ENCODE measurements around the gene RNASE9. TPM values are rescaled to one million over a fixed set of nuclear protein-coding genes. Genes with fewer than 3 reads are reported as not detected.
"Not testable (repeated sequence)": the region's sequence is repeated elsewhere in the genome, so short reads cannot be mapped to it uniquely, and the experiment has no call there.

The RNASE9 gene
- total RNA-seq, 1 donor from 2014 or later = not detected

- Mint-ChIP-seq H3K4me1 (ENCODE audit: unreplicated experiment) (no peaks in the 10 kb centered on the region), H3K36me3 (no peaks in the 10 kb centered on the region), H3K27ac (no peak overlapping the region), H3K4me3 (no peak overlapping the region), H3K9me3 (no peaks in the 10 kb centered on the region), H3K27me3 (no peaks in the 10 kb centered on the region)
- TF ChIP-seq, protein P1, sequence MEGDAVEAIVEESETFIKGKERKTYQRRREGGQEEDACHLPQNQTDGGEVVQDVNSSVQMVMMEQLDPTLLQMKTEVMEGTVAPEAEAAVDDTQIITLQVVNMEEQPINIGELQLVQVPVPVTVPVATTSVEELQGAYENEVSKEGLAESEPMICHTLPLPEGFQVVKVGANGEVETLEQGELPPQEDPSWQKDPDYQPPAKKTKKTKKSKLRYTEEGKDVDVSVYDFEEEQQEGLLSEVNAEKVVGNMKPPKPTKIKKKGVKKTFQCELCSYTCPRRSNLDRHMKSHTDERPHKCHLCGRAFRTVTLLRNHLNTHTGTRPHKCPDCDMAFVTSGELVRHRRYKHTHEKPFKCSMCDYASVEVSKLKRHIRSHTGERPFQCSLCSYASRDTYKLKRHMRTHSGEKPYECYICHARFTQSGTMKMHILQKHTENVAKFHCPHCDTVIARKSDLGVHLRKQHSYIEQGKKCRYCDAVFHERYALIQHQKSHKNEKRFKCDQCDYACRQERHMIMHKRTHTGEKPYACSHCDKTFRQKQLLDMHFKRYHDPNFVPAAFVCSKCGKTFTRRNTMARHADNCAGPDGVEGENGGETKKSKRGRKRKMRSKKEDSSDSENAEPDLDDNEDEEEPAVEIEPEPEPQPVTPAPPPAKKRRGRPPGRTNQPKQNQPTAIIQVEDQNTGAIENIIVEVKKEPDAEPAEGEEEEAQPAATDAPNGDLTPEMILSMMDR (conservative IDR thresholded peaks at IDR 0.05) = no peak
- DNase-seq (ENCODE audit: extremely low spot score, unreplicated experiment) = no peak
Observed at GRCh38 chr14:20569066-20569465, 8.2 kb upstream of the RNASE9 start.

DNA sequence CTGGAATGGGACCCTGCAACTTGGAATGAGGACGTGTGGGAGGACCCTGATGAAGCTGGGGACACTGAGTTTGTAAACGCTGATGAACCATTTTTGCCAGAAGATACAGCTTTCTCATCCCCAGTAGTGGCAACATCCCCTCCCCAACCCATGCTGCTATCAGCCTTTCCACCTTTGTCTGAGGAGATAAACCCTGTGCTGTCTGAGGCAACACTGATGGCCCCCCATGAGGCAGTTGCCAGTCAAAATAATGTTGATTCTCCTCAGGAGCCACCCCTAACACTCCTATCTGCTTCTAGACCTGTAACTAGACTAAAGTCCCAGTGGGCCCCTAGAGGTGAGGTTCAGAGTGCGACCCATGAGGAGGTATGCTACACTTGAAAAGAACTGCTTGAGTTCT lies 7.5 kb upstream of the RNASE9 start:
- Mint-ChIP-seq H3K27ac (no peak overlapping the region), H3K4me1 (ENCODE audit: unreplicated experiment) (no peaks in the 10 kb centered on the region), H3K4me3 (no peak overlapping the region), H3K27me3 (no peaks in the 10 kb centered on the region), H3K36me3 (no peaks in the 10 kb centered on the region), H3K9me3 (no peaks in the 10 kb centered on the region)
- DNase-seq (ENCODE audit: extremely low spot score, unreplicated experiment) = no peak
- TF ChIP-seq, protein P1 (conservative IDR thresholded peaks at IDR 0.05) = no peak

DNA sequence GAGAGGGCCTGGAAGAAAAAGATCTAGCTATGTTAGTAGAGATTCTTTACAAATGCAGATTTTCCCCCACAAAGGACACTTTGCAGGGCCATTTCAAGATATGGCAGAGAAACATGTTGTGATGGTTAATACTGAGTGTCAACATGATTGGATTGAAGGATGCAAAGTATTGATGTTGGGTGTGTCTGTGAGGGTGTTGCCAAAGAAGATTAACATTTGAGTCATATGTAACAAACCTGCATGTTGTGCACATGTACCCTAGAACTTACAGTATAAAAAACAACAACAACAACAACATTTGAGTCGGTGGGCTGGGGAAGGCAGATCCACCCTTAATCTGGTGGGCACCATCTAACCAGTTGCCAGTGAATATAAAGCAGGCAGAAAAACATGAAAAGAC lies 6.4 kb upstream of the RNASE9 start:
- not testable (repeated sequence) for H3K4me1 Mint-ChIP-seq (ENCODE audit: unreplicated experiment); DNase-seq (ENCODE audit: extremely low spot score, unreplicated experiment); H3K9me3 Mint-ChIP-seq; H3K36me3 Mint-ChIP-seq; H3K27ac Mint-ChIP-seq; H3K4me3 Mint-ChIP-seq; H3K27me3 Mint-ChIP-seq

DNA sequence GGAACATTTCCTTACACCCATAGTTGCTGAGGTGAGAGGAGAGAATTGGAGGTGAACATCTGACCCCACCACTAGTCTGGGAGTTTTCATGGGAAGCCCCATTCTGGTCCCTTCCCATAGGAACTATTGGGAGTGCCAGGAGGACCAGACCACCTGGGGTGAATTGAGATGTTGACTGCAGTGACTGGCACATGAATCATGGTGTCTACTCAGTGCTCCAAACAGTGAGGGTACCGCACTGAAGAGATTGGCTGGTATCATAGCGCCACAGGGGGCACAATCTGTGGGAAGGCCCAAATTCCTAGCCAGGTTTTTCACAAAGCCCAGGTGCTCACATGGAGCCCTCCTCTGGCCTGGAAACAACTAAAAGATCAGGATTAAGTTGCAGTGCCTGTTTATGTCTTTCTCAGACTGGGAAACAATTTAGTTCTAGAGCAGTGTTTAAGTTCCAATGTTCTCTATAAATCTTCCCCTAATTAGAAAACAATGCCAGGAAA lies 3.7 kb upstream of the RNASE9 start:
- Mint-ChIP-seq H3K9me3 (no peaks in the 10 kb centered on the region), H3K4me3 (no peak overlapping the region), H3K27me3 (no peaks in the 10 kb centered on the region), H3K27ac (no peak overlapping the region), H3K4me1 (ENCODE audit: unreplicated experiment) (no peaks in the 10 kb centered on the region), H3K36me3 (no peaks in the 10 kb centered on the region)
- no peak for DNase-seq (ENCODE audit: extremely low spot score, unreplicated experiment)
- TF ChIP-seq, protein P1 (conservative IDR thresholded peaks at IDR 0.05) = no peak

DNA sequence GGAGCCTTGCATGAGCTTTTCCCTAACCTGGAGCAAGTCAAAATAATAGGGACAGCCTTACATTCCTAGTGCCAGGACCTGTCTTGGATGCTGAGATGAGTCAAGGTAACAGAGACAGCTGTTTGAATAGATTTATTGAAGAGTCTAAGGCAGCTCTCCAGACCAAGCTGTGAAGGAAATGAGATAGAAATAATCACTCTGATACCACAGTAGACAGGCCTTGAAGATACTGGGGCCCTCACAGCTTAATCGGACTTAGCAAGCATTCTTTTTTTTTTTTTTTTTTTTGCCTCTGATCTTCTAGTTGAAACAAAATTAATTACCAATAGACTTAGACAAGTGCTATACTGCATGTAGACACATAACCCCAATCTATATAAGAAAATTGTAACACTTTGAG lies 3.1 kb upstream of the RNASE9 start:
- H3K36me3 Mint-ChIP-seq = no peaks in the 10 kb centered on the region
- H3K4me1 Mint-ChIP-seq (ENCODE audit: unreplicated experiment) = peaks cover 5% of the 10 kb centered on the region
- H3K9me3 Mint-ChIP-seq = no peaks in the 10 kb centered on the region
- TF ChIP-seq, protein P1 (conservative IDR thresholded peaks at IDR 0.05) = no peak
- no peak overlapping the region for H3K27ac Mint-ChIP-seq
- no peak for DNase-seq (ENCODE audit: extremely low spot score, unreplicated experiment)
- H3K27me3 Mint-ChIP-seq = no peaks in the 10 kb centered on the region
- H3K4me3 Mint-ChIP-seq = no peak overlapping the region

GRCh38 chr14:20559461-20559904 lies 1.4 kb downstream of the RNASE9 start:
- H3K27me3 Mint-ChIP-seq = no peaks in the 10 kb centered on the region
- H3K36me3 Mint-ChIP-seq = no peaks in the 10 kb centered on the region
- H3K4me1 Mint-ChIP-seq (ENCODE audit: unreplicated experiment) = peaks cover 10% of the 10 kb centered on the region
- no peak for DNase-seq (ENCODE audit: extremely low spot score, unreplicated experiment)
- no peak overlapping the region for H3K27ac Mint-ChIP-seq
- no peaks in the 10 kb centered on the region for H3K9me3 Mint-ChIP-seq
- TF ChIP-seq, protein P1 (conservative IDR thresholded peaks at IDR 0.05) = no peak
- H3K4me3 Mint-ChIP-seq = no peak overlapping the region

Measured in type B pancreatic cell (in vitro differentiated cells).